NT2/D1 (cell line): ENCODE data around the gene NADK2.

ENCODE experiments used
- YY1 ChIP-seq: IDR thresholded peaks from 2 replicates; pipeline ENCODE4 v1.6.1; 2011; ENCODE audit not compliant: insufficient read length, insufficient read depth
- ZNF274 ChIP-seq: IDR thresholded peaks from 2 replicates; pipeline ENCODE4 v1.6.1; 2011; ENCODE audit warnings: mild to moderate bottlenecking, low read depth, low read length

DNA sequence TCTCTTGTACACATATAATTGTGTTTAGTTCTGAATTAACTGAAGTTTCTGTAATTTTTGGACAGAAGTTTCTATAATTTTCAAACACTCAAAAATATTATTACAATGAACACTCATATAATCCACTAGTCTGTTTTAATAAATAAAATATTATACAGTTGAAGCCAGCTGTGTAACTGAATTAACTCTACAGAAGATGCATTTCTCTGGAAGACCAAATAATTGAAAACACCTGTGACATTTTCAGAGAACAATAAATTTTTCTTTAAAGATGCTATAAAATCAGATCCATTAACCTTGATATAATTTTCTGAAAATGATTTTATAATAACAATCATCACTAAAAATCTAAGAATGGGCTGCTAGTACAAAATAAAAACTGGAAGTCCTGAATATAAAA is 14.7 kb downstream of the NADK2 start:
- TF ChIP-seq ZNF274 (no peak), YY1 (no peak)
